Stimulated activated naive CD8-positive, alpha-beta T cell treated with anti-CD3 and anti-CD28 coated beads, Interleukin-15, Interleukin-2, amounts not matched to agents 100 ng/mL and 50 ng/mL, for 24 hours (primary cell): Measurements from ENCODE around the gene VIPR2.

Source experiments
- H3K27ac Mint-ChIP-seq: one replicate; pipeline ENCODE4 v1.8.0; 2021; ENCODE audit warnings: mild to moderate bottlenecking, mixed read lengths
- H3K27me3 Mint-ChIP-seq: one replicate; pipeline ENCODE4 v1.8.0; 2021; ENCODE audit warnings: mixed read lengths
- H3K36me3 Mint-ChIP-seq: one replicate; pipeline ENCODE4 v1.8.0; 2021; ENCODE audit warnings: low read depth, mixed read lengths
- H3K4me1 Mint-ChIP-seq: one replicate; pipeline ENCODE4 v1.8.0; 2021; ENCODE audit warnings: low read depth, mixed read lengths
- H3K4me3 Mint-ChIP-seq: one replicate; pipeline ENCODE4 v1.8.0; 2021; ENCODE audit warnings: mild to moderate bottlenecking, mixed read lengths
- H3K9me3 Mint-ChIP-seq: one replicate; pipeline ENCODE4 v1.8.0; 2021; ENCODE audit warnings: mixed read lengths

Gene VIPR2

GRCh38 chr7:159027056-159027788, 117.4 kb downstream of the VIPR2 start:
- Mint-ChIP-seq H3K4me1 (peaks cover 10% of the 10 kb centered on the region), H3K36me3 (no peaks in the 10 kb centered on the region), H3K27me3 (peaks cover 18% of the 10 kb centered on the region), H3K4me3 (no peak overlapping the region), H3K27ac (no peak overlapping the region), H3K9me3 (no peaks in the 10 kb centered on the region)

- H3K27ac Mint-ChIP-seq: no peak overlapping the region
- H3K36me3 Mint-ChIP-seq: no peaks in the 10 kb centered on the region
- no peaks in the 10 kb centered on the region for H3K9me3 Mint-ChIP-seq
- H3K27me3 Mint-ChIP-seq: peaks cover 11% of the 10 kb centered on the region
- peaks cover 10% of the 10 kb centered on the region for H3K4me1 Mint-ChIP-seq
- H3K4me3 Mint-ChIP-seq: no peak overlapping the region
Observed at GRCh38 chr7:159026271-159027055, 118.2 kb downstream of the VIPR2 start.

- peaks cover 10% of the 10 kb centered on the region for H3K4me1 Mint-ChIP-seq
- no peak overlapping the region for H3K27ac Mint-ChIP-seq
- no peaks in the 10 kb centered on the region for H3K9me3 Mint-ChIP-seq
- H3K36me3 Mint-ChIP-seq: no peaks in the 10 kb centered on the region
- no peak overlapping the region for H3K4me3 Mint-ChIP-seq
- peaks cover 9% of the 10 kb centered on the region for H3K27me3 Mint-ChIP-seq
Observed at GRCh38 chr7:159025161-159025779, 119.4 kb downstream of the VIPR2 start.

- Mint-ChIP-seq H3K36me3 (no peaks in the 10 kb centered on the region), H3K27ac (no peak overlapping the region), H3K9me3 (no peaks in the 10 kb centered on the region), H3K4me1 (peaks cover 10% of the 10 kb centered on the region), H3K27me3 (peaks cover 9% of the 10 kb centered on the region), H3K4me3 (no peak overlapping the region)
Observed at GRCh38 chr7:159024280-159024951, 120.3 kb downstream of the VIPR2 start.

- H3K36me3 Mint-ChIP-seq: no peaks in the 10 kb centered on the region
- no peaks in the 10 kb centered on the region for H3K9me3 Mint-ChIP-seq
- H3K27ac Mint-ChIP-seq: no peak overlapping the region
- peaks cover 15% of the 10 kb centered on the region for H3K27me3 Mint-ChIP-seq
- H3K4me3 Mint-ChIP-seq: no peak overlapping the region
- peaks cover 16% of the 10 kb centered on the region for H3K4me1 Mint-ChIP-seq
Observed at GRCh38 chr7:159023746-159024145, 120.9 kb downstream of the VIPR2 start.

GRCh38 chr7:159023206-159023605, 121.5 kb downstream of the VIPR2 start:
- H3K27ac Mint-ChIP-seq: no peak overlapping the region
- H3K4me3 Mint-ChIP-seq: no peak overlapping the region
- no peaks in the 10 kb centered on the region for H3K9me3 Mint-ChIP-seq
- H3K27me3 Mint-ChIP-seq: peaks cover 13% of the 10 kb centered on the region
- H3K36me3 Mint-ChIP-seq: no peaks in the 10 kb centered on the region
- peaks cover 19% of the 10 kb centered on the region for H3K4me1 Mint-ChIP-seq

GRCh38 chr7:159022238-159022993, 122.3 kb downstream of the VIPR2 start:
- peaks cover 9% of the 10 kb centered on the region for H3K27me3 Mint-ChIP-seq

GRCh38 chr7:159020987-159021386, 123.7 kb downstream of the VIPR2 start:
- H3K9me3 Mint-ChIP-seq: no peaks in the 10 kb centered on the region
- no peaks in the 10 kb centered on the region for H3K36me3 Mint-ChIP-seq
- H3K4me1 Mint-ChIP-seq: peaks cover 20% of the 10 kb centered on the region
- H3K27ac Mint-ChIP-seq: no peak overlapping the region
- no peak overlapping the region for H3K4me3 Mint-ChIP-seq
- H3K27me3 Mint-ChIP-seq: peaks cover 9% of the 10 kb centered on the region

More at GRCh38 chr7:159022238-159022993, 122.3 kb downstream of the VIPR2 start:
- Mint-ChIP-seq H3K27ac (no peak overlapping the region), H3K4me3 (no peak overlapping the region), H3K9me3 (no peaks in the 10 kb centered on the region), H3K36me3 (no peaks in the 10 kb centered on the region), H3K4me1 (peaks cover 24% of the 10 kb centered on the region)

- Mint-ChIP-seq H3K36me3 (no peaks in the 10 kb centered on the region), H3K27ac (no peak overlapping the region), H3K4me3 (no peak overlapping the region), H3K9me3 (no peaks in the 10 kb centered on the region), H3K27me3 (peaks cover 6% of the 10 kb centered on the region), H3K4me1 (peaks cover 20% of the 10 kb centered on the region)
Observed at GRCh38 chr7:159019111-159019510, 125.6 kb downstream of the VIPR2 start.

- Mint-ChIP-seq H3K9me3 (no peaks in the 10 kb centered on the region), H3K36me3 (no peaks in the 10 kb centered on the region), H3K4me3 (no peak overlapping the region), H3K27me3 (peaks cover 6% of the 10 kb centered on the region), H3K27ac (peak overlapping the region; percentile 57), H3K4me1 (peaks cover 20% of the 10 kb centered on the region)
Observed at GRCh38 chr7:159017741-159018140, 126.9 kb downstream of the VIPR2 start.

GRCh38 chr7:159017210-159017609, 127.5 kb downstream of the VIPR2 start:
- Mint-ChIP-seq H3K4me1 (peaks cover 16% of the 10 kb centered on the region), H3K36me3 (no peaks in the 10 kb centered on the region), H3K27ac (no peak overlapping the region), H3K27me3 (peaks cover 6% of the 10 kb centered on the region), H3K9me3 (no peaks in the 10 kb centered on the region), H3K4me3 (no peak overlapping the region)

GRCh38 chr7:159016591-159016990, 128.1 kb downstream of the VIPR2 start:
- Mint-ChIP-seq H3K36me3 (no peaks in the 10 kb centered on the region), H3K4me1 (peaks cover 16% of the 10 kb centered on the region), H3K27me3 (peaks cover 6% of the 10 kb centered on the region), H3K27ac (no peak overlapping the region), H3K9me3 (no peaks in the 10 kb centered on the region), H3K4me3 (no peak overlapping the region)

GRCh38 chr7:159015454-159016410, 128.9 kb downstream of the VIPR2 start:
- Mint-ChIP-seq H3K36me3 (no peaks in the 10 kb centered on the region), H3K9me3 (no peaks in the 10 kb centered on the region), H3K4me1 (peaks cover 16% of the 10 kb centered on the region), H3K27ac (no peak overlapping the region), H3K27me3 (peaks cover 6% of the 10 kb centered on the region), H3K4me3 (no peak overlapping the region)
